MCF 10A (cell line): ENCODE results near the gene ZNF497. TPM values are rescaled to one million over a fixed set of nuclear protein-coding genes. Genes with fewer than 3 reads are reported as not detected.
"Not testable (repeated sequence)": the region's sequence is repeated elsewhere in the genome, so short reads cannot be mapped to it uniquely, and the experiment has no call there.

Experiments
- BruUV-seq: library from RNA; stranded (reverse); fragments of 400-500 nt; replicated peaks from 2 replicates; lab custom pipeline; 2021; lab: Mats Ljungman, UMichigan
- CTCF ChIA-PET: fragments of 300-600 bp; sonication (Branson Sonifier 250); formaldehyde crosslinking; extraction: SDS; loops from one replicate; lab custom pipeline; 2021; ENCODE audit warnings: antibody characterized with exemption, inconsistent platforms; lab: Yijun Ruan, JAX
- POLR2A ChIA-PET: fragments of 300-600, 350-650 bp; sonication (Branson Sonifier 250); formaldehyde crosslinking; extraction: SDS; loops from one replicate; lab custom pipeline; 2020; ENCODE audit warnings: antibody characterized with exemption, inconsistent platforms; lab: Yijun Ruan, JAX
- DNase-seq: peaks from one replicate; pipeline ENCODE4 v3.0.0-alpha.2; 2018; ENCODE audit not compliant: unreplicated experiment
- H3K27ac Mint-ChIP-seq: one replicate; pipeline ENCODE4 v1.8.0; 2022; ENCODE audit warnings: mild to moderate bottlenecking, low read depth, mixed read lengths; ENCODE audit not compliant: unreplicated experiment
- H3K27me3 Mint-ChIP-seq: one replicate; pipeline ENCODE4 v1.8.0; 2022; ENCODE audit warnings: mixed read lengths; ENCODE audit not compliant: insufficient read depth, unreplicated experiment
- H3K36me3 Mint-ChIP-seq: one replicate; pipeline ENCODE4 v1.8.0; 2022; ENCODE audit warnings: mild to moderate bottlenecking, moderate library complexity, mixed read lengths; ENCODE audit not compliant: insufficient read depth, unreplicated experiment
- H3K4me1 Mint-ChIP-seq: one replicate; pipeline ENCODE4 v1.8.0; 2022; ENCODE audit warnings: mixed read lengths; ENCODE audit not compliant: insufficient read depth, unreplicated experiment
- H3K4me3 Mint-ChIP-seq: one replicate; pipeline ENCODE4 v1.8.0; 2022; ENCODE audit warnings: mild to moderate bottlenecking, moderate library complexity, mixed read lengths; ENCODE audit not compliant: unreplicated experiment
- H3K9me3 Mint-ChIP-seq: one replicate; pipeline ENCODE4 v1.8.0; 2022; ENCODE audit warnings: mixed read lengths; ENCODE audit not compliant: unreplicated experiment
- intact Hi-C: fragments of 100-400 bp; cut with micrococcal nuclease; formaldehyde crosslinking; loops from 2 replicates; pipeline ENCODE4 v1.14.1; 2022
- total RNA-seq: library from RNA; stranded (reverse); gene quantifications from 2 replicates; pipeline ENCODE4 v1.2.3, GENCODE V29; 2022
- TF ChIP-seq, protein P1 (sequence below): fragments of 200-600 bp; IDR thresholded peaks from one replicate; pipeline ENCODE4 v1.8.0; 2022; ENCODE audit warnings: antibody characterized with exemption, mild to moderate bottlenecking; ENCODE audit not compliant: unreplicated experiment

The ZNF497 gene
- total RNA-seq, 1 experiment from 2014 or later: 3.2 TPM

GRCh38 chr19:58350871-58351557 lies 11.5 kb downstream of the ZNF497 start:
- H3K4me3 Mint-ChIP-seq: no peak overlapping the region
- H3K27me3 Mint-ChIP-seq: no peaks in the 10 kb centered on the region
- H3K36me3 Mint-ChIP-seq: peaks cover 17% of the 10 kb centered on the region
- no peak for DNase-seq
- no peak overlapping the region for H3K27ac Mint-ChIP-seq
- H3K9me3 Mint-ChIP-seq: peaks cover 6% of the 10 kb centered on the region
- CTCF ChIA-PET: no interaction called here
- BruUV-seq: no TSS peak
- peaks cover 5% of the 10 kb centered on the region for H3K4me1 Mint-ChIP-seq
- POLR2A ChIA-PET: interaction anchor here (4.0 kb wide), 1 partner anchor 12 kb away, joined by 32 read pairs; the partner anchor contains the start of gene ZNF497
- intact Hi-C loops: no loop called here
- TF ChIP-seq, protein P1, sequence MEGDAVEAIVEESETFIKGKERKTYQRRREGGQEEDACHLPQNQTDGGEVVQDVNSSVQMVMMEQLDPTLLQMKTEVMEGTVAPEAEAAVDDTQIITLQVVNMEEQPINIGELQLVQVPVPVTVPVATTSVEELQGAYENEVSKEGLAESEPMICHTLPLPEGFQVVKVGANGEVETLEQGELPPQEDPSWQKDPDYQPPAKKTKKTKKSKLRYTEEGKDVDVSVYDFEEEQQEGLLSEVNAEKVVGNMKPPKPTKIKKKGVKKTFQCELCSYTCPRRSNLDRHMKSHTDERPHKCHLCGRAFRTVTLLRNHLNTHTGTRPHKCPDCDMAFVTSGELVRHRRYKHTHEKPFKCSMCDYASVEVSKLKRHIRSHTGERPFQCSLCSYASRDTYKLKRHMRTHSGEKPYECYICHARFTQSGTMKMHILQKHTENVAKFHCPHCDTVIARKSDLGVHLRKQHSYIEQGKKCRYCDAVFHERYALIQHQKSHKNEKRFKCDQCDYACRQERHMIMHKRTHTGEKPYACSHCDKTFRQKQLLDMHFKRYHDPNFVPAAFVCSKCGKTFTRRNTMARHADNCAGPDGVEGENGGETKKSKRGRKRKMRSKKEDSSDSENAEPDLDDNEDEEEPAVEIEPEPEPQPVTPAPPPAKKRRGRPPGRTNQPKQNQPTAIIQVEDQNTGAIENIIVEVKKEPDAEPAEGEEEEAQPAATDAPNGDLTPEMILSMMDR: no peak

GRCh38 chr19:58350001-58350861 lies 12.3 kb downstream of the ZNF497 start:
- H3K36me3 Mint-ChIP-seq: peaks cover 11% of the 10 kb centered on the region
- CTCF ChIA-PET: no interaction called here

GRCh38 chr19:58349590-58349989 lies 13.0 kb downstream of the ZNF497 start:
- BruUV-seq: no TSS peak
- Mint-ChIP-seq H3K4me1 (peaks cover 5% of the 10 kb centered on the region), H3K27ac (no peak overlapping the region), H3K27me3 (no peaks in the 10 kb centered on the region), H3K4me3 (no peak overlapping the region), H3K36me3 (peaks cover 7% of the 10 kb centered on the region), H3K9me3 (peaks cover 6% of the 10 kb centered on the region)
- TF ChIP-seq, protein P1: no peak
- ChIA-PET POLR2A (interaction anchor here (4.0 kb wide), 1 partner anchor 13 kb away, joined by 32 read pairs; the partner anchor contains the start of gene ZNF497), CTCF (no interaction called here)
- intact Hi-C loops: no loop called here
- DNase-seq: no peak

More at GRCh38 chr19:58350001-58350861, 12.3 kb downstream of the ZNF497 start:
- intact Hi-C loops: no loop called here
- TF ChIP-seq, protein P1: no peak
- POLR2A ChIA-PET: interaction anchor here (4.0 kb wide), 1 partner anchor 13 kb away, joined by 32 read pairs; the partner anchor contains the start of gene ZNF497
- H3K9me3 Mint-ChIP-seq: peaks cover 6% of the 10 kb centered on the region
- H3K27me3 Mint-ChIP-seq: no peaks in the 10 kb centered on the region
- H3K27ac Mint-ChIP-seq: no peak overlapping the region
- no peak for DNase-seq
- no TSS peak for BruUV-seq
- H3K4me1 Mint-ChIP-seq: peaks cover 5% of the 10 kb centered on the region
- no peak overlapping the region for H3K4me3 Mint-ChIP-seq

DNA sequence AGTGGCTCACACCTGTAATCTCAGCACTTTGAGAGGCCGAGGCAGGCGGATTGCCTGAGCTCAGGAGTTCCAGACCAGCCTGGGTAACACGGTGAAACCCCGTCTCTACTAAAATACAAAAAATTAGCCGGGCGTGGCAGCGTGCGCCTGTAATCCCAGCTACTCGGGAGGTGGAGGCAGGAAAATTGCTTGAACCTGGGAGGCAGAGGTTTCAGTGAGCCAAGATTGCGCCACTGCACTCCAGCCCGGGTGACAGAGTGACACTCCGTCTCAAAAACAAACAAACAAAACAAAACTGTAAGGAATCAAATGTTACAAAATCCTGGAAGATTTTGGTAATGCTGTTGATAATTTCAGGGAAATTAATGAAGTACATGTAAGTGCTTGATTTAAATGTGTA lies 14.5 kb downstream of the ZNF497 start:
- BruUV-seq, H3K36me3 Mint-ChIP-seq, H3K27me3 Mint-ChIP-seq, H3K4me1 Mint-ChIP-seq, intact Hi-C loops, H3K9me3 Mint-ChIP-seq, DNase-seq: not testable (repeated sequence)
- Mint-ChIP-seq H3K27ac (peak overlapping the region; percentile 64), H3K4me3 (peak overlapping the region; percentile 84)
- ChIA-PET CTCF (interaction anchor here (1.4 to 2.6 kb wide), 2 partner anchors 16 to 19 kb away, joined by 3 to 7 read pairs; no protein-coding TSS in a partner anchor), POLR2A (interaction anchor here (0.7 to 4.2 kb wide), 9 partner anchors 13 to 33 kb away, joined by 3 to 32 read pairs (median 9); partner anchors contain the start of genes ZNF497, ZNF837 and ZSCAN22)
